ENCODE data around the gene REXO4. TPM values are rescaled to one million over a fixed set of nuclear protein-coding genes. Genes with fewer than 3 reads are reported as not detected.
"Not testable (repeated sequence)": the region's sequence is repeated elsewhere in the genome, so short reads cannot be mapped to it uniquely, and the experiment has no call there.

Gene REXO4
- total RNA-seq, 1 donor from 2014 or later: 33.3 TPM

- Mint-ChIP-seq H3K4me1 (no peaks in the 10 kb centered on the region), H3K4me3 (no peak overlapping the region), H3K36me3 (ENCODE audit: low read depth) (no peaks in the 10 kb centered on the region), H3K27me3 (no peaks in the 10 kb centered on the region), H3K9me3 (no peaks in the 10 kb centered on the region), H3K27ac (no peak overlapping the region)
- intact Hi-C loops (cut with micrococcal nuclease): no loop called here
- DNase-seq (no peak), ATAC-seq (ENCODE audit: low read depth) (no peak)
- ChIA-PET CTCF (no interaction called here), POLR2A (interaction anchor here (1.0 kb wide), 1 partner anchor 12 kb away, joined by 4 read pairs; no protein-coding TSS in a partner anchor)
- TF ChIP-seq, protein P1, sequence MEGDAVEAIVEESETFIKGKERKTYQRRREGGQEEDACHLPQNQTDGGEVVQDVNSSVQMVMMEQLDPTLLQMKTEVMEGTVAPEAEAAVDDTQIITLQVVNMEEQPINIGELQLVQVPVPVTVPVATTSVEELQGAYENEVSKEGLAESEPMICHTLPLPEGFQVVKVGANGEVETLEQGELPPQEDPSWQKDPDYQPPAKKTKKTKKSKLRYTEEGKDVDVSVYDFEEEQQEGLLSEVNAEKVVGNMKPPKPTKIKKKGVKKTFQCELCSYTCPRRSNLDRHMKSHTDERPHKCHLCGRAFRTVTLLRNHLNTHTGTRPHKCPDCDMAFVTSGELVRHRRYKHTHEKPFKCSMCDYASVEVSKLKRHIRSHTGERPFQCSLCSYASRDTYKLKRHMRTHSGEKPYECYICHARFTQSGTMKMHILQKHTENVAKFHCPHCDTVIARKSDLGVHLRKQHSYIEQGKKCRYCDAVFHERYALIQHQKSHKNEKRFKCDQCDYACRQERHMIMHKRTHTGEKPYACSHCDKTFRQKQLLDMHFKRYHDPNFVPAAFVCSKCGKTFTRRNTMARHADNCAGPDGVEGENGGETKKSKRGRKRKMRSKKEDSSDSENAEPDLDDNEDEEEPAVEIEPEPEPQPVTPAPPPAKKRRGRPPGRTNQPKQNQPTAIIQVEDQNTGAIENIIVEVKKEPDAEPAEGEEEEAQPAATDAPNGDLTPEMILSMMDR (IDR thresholded peaks at IDR 0.05): no peak
Observed at GRCh38 chr9:133452562-133452961, 34.8 kb upstream of the REXO4 start.

GRCh38 chr9:133451865-133452264 lies 34.1 kb upstream of the REXO4 start:
- H3K4me3 Mint-ChIP-seq; H3K36me3 Mint-ChIP-seq (ENCODE audit: low read depth); CTCF ChIA-PET; H3K4me1 Mint-ChIP-seq; H3K9me3 Mint-ChIP-seq; DNase-seq; H3K27me3 Mint-ChIP-seq; intact Hi-C loops (cut with micrococcal nuclease); H3K27ac Mint-ChIP-seq: not testable (repeated sequence)
- ATAC-seq (ENCODE audit: low read depth): peak; percentile 18
- POLR2A ChIA-PET: interaction anchor here (1.0 kb wide), 1 partner anchor 11 kb away, joined by 4 read pairs; no protein-coding TSS in a partner anchor

DNA sequence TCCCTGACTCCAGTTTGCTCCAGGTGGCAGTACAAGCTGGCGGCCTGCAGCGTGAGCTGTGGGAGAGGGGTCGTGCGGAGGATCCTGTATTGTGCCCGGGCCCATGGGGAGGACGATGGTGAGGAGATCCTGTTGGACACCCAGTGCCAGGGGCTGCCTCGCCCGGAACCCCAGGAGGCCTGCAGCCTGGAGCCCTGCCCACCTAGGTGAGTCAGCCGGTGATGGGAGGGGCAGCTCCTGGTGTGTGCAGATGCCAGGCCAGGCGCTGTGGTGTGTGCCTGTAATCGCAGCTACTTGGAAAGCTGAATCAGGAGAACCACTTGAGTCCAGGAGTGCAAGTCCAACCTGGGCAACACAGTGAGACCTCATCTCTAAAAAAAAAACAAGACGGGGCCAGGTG lies 31.9 kb upstream of the REXO4 start:
- POLR2A ChIA-PET: no interaction called here
- H3K4me1 Mint-ChIP-seq: no peaks in the 10 kb centered on the region
- CTCF ChIA-PET: no interaction called here
- H3K27me3 Mint-ChIP-seq: no peaks in the 10 kb centered on the region
- ATAC-seq (ENCODE audit: low read depth): no peak
- no peaks in the 10 kb centered on the region for H3K9me3 Mint-ChIP-seq
- H3K36me3 Mint-ChIP-seq (ENCODE audit: low read depth): no peaks in the 10 kb centered on the region
- no peak for DNase-seq
- no peak overlapping the region for H3K27ac Mint-ChIP-seq
- no peak overlapping the region for H3K4me3 Mint-ChIP-seq
- TF ChIP-seq, protein P1 (IDR thresholded peaks at IDR 0.05): no peak
- intact Hi-C loops (cut with micrococcal nuclease): no loop called here

- no peaks in the 10 kb centered on the region for H3K9me3 Mint-ChIP-seq
- no peak overlapping the region for H3K27ac Mint-ChIP-seq
- TF ChIP-seq, protein P1 (IDR thresholded peaks at IDR 0.05): no peak
- ChIA-PET POLR2A (no interaction called here), CTCF (no interaction called here)
- H3K4me1 Mint-ChIP-seq: no peaks in the 10 kb centered on the region
- no peaks in the 10 kb centered on the region for H3K27me3 Mint-ChIP-seq
- no peak overlapping the region for H3K4me3 Mint-ChIP-seq
- DNase-seq (no peak), ATAC-seq (ENCODE audit: low read depth) (no peak)
- intact Hi-C loops (cut with micrococcal nuclease): no loop called here
- H3K36me3 Mint-ChIP-seq (ENCODE audit: low read depth): no peaks in the 10 kb centered on the region
Observed at GRCh38 chr9:133448487-133448972, 30.7 kb upstream of the REXO4 start.

- Mint-ChIP-seq H3K4me1 (peaks cover 18% of the 10 kb centered on the region), H3K27ac (no peak overlapping the region), H3K9me3 (no peaks in the 10 kb centered on the region), H3K4me3 (no peak overlapping the region), H3K27me3 (no peaks in the 10 kb centered on the region), H3K36me3 (ENCODE audit: low read depth) (no peaks in the 10 kb centered on the region)
- POLR2A ChIA-PET: no interaction called here
- ATAC-seq (ENCODE audit: low read depth) (no peak), DNase-seq (no peak)
- TF ChIP-seq, protein P1 (IDR thresholded peaks at IDR 0.05): no peak
- intact Hi-C loops (cut with micrococcal nuclease): no loop called here
- CTCF ChIA-PET: no interaction called here
Observed at GRCh38 chr9:133445293-133445969, 27.6 kb upstream of the REXO4 start.

DNA sequence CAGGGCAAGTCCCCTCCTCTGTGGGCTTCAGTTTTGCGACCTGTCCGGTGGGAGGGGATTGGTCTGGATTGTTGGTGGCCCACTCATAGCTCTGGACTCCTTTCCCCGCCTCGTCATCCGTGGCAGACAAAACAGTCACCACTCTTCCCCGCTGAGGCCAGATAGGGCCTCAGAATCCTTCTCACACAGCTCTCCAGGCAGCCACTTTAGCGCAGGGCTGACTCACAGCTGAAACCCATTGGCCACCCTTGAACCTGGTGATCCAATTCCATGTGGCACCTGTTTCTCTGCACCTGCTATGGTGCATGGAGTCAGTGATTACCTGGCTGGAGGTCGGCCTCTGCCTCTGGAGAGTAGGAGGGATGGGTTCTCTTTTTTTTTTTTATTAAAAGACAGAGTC lies 26.2 kb upstream of the REXO4 start:
- TF ChIP-seq, protein P1 (IDR thresholded peaks at IDR 0.05): no peak
- intact Hi-C loops (cut with micrococcal nuclease): no loop called here
- Mint-ChIP-seq H3K4me3 (no peak overlapping the region), H3K36me3 (ENCODE audit: low read depth) (no peaks in the 10 kb centered on the region), H3K27me3 (no peaks in the 10 kb centered on the region), H3K9me3 (no peaks in the 10 kb centered on the region), H3K4me1 (peaks cover 26% of the 10 kb centered on the region), H3K27ac (no peak overlapping the region)
- CTCF ChIA-PET: no interaction called here
- DNase-seq (no peak), ATAC-seq (ENCODE audit: low read depth) (no peak)
- POLR2A ChIA-PET: no interaction called here

All from activated B cell treated with CpG ODN at 0.5 μM for 24 hours (primary cell).